Globus pallidus (tissue), 1 donor: Measurements from ENCODE around the gene ARHGAP42.
"Not testable (repeated sequence)": the region's sequence is repeated elsewhere in the genome, so short reads cannot be mapped to it uniquely, and the experiment has no call there.

Experiments used
- DNase-seq: peaks from one replicate; pipeline ENCODE4 v3.0.0-alpha.2; 2015; ENCODE audit warnings: low spot score

Gene ARHGAP42, protein sequence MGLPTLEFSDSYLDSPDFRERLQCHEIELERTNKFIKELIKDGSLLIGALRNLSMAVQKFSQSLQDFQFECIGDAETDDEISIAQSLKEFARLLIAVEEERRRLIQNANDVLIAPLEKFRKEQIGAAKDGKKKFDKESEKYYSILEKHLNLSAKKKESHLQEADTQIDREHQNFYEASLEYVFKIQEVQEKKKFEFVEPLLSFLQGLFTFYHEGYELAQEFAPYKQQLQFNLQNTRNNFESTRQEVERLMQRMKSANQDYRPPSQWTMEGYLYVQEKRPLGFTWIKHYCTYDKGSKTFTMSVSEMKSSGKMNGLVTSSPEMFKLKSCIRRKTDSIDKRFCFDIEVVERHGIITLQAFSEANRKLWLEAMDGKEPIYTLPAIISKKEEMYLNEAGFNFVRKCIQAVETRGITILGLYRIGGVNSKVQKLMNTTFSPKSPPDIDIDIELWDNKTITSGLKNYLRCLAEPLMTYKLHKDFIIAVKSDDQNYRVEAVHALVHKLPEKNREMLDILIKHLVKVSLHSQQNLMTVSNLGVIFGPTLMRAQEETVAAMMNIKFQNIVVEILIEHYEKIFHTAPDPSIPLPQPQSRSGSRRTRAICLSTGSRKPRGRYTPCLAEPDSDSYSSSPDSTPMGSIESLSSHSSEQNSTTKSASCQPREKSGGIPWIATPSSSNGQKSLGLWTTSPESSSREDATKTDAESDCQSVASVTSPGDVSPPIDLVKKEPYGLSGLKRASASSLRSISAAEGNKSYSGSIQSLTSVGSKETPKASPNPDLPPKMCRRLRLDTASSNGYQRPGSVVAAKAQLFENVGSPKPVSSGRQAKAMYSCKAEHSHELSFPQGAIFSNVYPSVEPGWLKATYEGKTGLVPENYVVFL

DNA sequence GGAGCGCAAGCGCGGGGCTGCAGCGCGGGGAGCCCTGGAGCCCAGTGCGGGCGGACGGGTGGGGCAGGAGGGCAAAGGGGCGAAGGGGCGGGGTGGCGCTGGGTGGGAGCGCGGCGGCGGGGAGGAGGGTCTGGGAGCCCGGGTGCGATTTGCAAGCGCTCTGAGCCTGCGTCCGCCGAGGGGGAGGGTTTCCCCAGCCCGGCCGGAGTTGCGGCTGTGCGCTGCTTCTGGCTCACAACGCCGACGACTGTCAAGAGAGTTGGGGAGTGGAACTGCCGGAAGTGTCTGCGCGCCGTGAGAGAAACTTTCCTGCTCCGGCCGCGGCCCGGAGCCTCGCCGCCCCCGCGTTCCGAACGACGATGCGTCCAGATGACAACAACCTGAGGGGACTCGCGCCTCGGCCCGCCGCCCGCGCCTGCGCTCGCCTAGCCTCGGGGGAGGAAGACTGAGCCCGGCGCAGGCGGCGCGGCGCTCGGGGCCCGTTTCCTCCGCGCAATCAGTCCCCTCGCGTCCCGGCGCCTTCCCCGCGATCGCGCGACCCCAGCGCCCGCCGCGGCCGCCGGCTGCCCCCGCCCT is at the start of gene ARHGAP42:
Gene ARHGAP42, plus strand, starts transcription at position 235 of the 576 bp plus-strand sequence. CDS start 391 bp downstream, outside the sequence.
- DNase-seq, result peak; percentile 40

DNA sequence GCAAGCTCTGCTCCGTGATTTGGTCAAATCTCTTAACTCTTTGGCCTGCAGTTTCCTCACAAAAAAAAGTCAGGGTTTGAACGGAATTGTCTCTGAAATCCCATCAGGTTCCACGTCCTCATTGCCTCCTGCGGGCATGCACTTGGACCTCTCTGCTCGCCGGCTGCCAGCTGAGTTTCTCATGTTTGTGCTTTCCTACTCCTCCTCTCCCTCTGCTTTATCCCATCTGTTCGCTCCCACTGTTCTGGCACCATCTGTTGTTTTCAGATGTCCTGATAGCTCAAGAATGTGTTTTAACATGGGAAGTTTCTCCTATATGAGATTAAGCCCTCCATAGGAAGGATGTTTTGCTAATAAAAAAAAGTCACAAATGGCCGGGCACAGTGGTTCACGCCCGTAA is 49.4 kb upstream of the ARHGAP42 start:
- no peak for DNase-seq

DNA sequence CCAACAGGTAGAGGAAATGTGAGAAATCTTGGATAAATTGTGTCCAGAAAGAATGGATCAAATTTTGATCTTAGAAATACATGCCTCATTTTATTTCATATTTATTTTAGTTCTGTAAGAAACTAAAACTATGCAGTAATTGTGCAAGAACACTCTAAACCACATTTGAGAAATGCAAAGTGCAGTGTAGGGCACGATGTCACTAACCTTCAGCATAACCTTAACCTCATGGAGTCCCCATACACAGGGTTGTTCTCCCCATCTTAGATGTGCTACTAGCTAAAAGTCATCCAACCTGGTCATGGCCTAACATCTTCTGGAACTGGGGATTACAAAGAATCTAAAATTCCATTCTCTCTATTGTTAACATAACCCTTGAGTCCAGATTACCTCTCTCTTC is 48.4 kb upstream of the ARHGAP42 start:
- DNase-seq, result no peak

DNA sequence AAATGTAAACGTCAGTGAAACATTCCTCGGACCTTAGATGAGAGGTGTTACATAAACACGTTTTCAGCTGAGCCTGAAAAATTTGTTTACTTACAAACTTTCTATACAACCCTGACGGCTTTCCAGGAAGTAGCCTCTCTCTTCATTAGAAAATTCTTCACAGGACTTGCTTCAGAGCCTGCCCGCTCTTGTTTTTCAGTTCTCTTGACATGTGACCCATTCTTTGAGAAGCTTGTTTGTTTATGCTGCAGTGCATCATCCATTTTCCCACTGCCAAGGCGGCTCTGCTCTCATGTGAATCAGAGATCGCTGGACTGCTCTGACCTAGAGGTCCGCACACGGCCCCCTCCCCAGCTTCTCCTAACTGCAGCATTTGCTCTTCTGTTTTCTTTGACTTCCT is 47.9 kb upstream of the ARHGAP42 start:
- peak; percentile 72 for DNase-seq

DNA sequence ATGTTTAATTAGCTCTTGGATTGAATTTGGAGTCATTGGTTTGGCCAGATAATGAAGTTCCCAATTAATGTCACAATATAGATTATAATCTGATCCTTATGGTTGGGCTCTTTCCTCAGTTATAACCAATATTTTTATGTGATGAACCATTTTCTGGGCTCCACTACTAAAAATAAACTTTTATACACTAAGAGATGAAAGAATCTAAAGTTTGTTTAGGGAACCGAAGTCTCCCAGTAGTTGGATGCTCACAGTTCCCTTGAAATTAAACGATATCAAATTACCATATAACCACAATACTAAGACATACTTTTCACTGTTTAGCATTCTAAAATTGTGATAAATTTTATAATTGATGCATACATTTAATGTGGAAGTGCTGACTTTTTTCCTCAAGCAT is 47.0 kb upstream of the ARHGAP42 start:
- no peak for DNase-seq

DNA sequence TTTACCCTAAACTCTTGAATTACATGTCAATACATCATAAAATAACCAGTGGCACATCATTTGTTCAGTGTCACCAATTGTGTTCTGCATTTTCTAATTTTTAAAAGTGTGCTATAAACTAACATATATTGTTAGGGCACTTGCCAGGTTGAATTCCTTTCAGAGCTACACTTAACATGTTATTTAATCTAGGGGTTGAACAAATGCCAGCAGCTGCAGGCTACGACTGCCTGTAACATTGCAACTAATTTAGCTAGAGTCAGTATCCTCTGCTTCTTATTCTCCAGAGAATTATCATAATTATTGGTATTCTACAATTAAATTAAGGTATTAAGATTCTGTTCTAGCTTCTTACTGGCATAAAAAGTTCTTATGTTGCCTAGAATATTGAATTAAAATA is 46.4 kb upstream of the ARHGAP42 start:
- DNase-seq, result no peak

DNA sequence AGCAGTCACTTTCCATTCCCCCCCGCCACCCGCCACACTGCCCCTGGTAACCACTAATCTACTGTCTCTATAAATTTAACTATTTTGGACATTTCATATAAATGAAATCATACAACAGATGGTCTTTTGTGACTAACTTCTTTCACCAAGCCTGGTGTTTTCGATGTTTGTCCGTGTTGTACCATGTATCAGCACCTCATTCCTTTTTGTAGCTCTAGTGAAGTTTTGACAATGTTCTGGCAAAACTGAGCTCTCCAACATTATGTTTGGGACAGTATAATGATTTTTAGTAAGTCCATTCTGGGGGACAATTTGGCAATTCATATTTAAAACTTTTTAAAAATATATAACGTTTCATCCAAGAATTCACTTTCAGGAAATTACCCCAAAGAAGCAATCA is 45.6 kb upstream of the ARHGAP42 start:
- no peak for DNase-seq

DNA sequence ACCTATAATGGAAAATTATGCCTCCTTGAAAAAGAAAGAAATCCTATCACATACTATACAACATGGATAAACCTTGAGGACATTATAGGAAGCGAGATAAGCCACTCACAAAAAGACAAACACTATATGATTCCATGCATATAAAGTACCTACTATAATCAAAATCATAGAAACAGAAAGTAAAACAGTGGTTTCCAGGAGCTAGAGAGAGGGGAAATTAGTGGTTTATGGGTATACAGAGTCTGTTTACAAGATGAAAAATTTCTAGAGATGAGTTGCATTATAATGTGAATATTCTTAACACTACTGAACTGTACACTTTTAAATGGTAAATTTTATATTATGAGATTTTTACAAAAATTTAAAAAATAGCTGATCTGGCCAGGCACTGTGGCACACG is 40.5 kb upstream of the ARHGAP42 start:
- no peak for DNase-seq

DNA sequence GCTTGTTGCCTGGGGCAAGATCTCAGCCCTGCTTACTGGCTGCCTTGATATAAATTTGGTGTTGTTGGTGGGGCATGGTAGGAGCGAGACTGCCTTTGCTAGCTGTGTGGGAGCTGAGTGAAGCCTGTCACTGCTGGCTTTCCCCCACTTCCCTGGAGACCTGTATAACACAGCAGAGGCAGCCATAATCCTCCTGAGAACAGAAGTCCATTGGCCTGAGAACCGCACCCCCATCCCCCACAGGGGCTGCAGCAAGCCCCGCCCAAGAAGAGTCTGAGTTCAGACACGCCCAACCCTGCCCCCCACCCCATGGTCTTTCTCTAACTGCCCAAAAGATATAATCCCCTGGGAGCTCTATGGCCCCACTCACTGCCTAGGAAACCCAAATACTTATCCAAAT is 39.2 kb upstream of the ARHGAP42 start:
- no peak for DNase-seq

DNA sequence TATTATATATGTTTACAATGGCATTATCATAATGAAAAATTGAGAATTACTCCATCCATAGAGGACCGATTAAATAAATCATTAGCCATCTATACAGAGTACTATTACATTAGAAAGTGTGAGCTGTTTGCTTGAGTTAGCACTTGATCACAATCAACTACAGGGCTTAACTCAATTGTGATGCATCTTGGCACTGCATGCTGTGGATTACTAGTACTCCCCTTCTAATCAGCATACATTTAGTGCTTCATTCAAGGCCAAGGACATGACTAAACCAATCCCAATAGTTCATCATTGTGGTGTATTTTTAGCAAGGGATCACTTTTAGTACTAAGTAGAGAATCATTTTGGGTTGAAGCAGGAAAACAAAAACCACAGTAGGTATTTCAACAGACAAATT is 23.5 kb upstream of the ARHGAP42 start:
- no peak for DNase-seq

DNA sequence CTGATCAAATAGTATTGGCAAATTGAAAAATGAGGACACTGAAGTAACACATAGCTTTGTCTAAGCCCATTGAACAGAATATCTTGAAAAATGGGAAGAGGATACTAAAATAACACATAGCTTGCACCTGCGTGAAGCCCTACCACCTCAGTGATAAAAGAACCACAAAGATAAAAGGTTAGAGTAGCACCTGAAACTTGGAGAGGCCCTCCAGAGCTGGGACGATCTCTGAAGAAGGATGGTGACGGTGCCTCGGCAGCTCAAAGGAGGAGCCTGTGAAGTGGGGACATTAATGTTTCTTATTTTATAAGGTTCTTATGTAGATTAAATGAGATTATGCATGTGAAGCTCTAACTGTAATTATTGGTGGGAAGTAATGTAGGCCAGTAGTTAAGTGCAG is 23.1 kb upstream of the ARHGAP42 start:
- no peak for DNase-seq

DNA sequence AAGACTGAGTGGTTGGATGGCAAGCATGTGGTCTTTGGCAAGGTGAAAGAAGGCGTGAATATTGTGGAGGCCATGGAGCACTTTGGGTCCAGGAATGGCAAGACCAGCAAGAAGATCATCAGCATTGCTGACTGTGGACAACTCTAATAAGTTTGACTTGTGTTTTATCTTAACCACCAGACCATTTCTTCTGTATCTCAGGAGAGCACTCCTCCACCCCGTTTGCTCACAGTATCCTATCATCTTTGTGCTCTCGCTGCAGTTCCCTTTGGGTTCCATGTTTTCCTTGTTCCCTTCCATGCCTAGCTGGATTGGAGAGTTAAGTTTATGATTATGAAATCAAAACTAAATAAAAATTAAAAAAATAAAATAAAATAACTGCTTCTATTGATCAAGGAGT is 20.3 kb upstream of the ARHGAP42 start:
- DNase-seq, result not testable (repeated sequence)

DNA sequence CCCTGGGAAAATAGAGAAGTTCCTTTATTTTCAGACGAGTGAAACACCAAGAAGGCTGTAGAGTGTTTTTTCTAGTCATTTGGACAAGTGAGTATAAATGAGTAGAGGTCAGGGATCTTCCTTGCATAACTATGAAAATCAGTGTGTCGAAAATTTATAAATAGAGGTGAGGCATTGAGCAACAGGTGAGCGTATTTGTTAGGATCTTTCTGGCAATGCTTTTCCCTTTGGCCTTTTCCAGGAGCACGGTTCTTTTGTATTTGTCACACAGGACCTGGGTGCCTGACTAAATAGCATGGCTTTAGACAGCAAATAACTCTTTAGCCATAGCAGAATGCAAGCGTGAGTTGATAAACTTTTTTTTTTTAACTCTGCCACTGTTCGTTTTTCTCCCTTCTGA is 19.6 kb upstream of the ARHGAP42 start:
- DNase-seq, result no peak

DNA sequence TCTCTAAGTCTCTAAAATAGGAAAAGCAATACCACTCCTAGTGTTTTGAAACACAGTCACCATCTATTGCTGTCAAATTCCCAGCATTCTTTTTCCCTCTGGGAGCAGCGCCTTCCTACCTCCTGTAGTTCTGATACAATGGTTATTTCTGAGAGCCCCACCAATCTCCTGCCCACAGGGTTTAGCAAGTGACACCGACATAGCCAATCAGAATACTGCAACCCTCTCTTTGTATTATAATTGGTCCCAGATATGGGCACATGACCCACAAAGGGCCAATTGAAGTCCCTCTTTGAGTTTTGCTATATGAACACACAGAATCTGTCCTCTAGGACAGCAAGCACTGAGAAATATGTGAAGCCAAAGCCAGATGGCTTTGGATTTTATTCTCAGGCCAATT is 16.9 kb upstream of the ARHGAP42 start:
- no peak for DNase-seq

DNA sequence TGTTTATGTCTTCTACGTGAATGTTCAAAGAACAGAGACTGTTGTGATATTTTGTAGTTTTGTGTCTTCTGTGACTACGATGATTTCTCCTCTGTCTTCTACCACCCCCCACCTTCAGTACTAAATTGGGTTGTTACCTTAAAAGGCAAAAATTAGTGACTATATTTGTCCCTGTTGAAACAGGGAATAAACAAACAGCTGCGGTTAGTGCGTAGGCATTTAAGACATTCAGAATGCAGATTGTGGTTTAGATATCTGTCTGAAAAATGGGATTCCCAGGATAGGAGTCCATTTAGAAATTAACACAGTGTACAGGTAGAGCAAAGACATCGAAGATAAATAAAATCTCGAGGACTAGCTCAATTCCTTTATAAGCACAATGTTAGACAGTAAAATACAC is 15.6 kb upstream of the ARHGAP42 start:
- DNase-seq, result no peak

DNA sequence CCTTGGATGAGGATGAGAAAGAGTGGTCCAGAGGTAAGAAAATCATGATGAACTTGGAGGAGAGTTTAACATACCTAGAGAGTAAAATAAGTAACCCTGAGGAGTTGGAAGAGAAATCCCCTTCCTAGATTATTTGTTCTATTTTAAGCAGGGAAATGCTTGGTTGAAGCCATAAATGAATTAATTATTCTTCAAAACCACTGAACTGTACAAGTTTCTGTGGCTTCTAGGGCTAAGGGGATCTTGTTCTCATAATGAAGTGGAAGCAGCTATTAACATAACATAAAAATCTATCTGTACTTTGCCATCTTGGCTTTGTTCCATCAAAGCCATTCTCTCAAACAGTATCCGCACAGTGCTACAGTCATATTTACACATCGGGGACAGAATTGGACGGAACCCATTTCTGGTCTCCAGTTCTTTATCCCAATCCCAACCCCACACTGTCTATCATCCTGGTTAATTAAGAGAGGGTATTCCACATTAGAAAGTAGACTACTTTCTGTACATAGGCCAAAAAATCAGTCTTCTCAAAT is 14.5 kb upstream of the ARHGAP42 start:
- DNase-seq, result no peak

DNA sequence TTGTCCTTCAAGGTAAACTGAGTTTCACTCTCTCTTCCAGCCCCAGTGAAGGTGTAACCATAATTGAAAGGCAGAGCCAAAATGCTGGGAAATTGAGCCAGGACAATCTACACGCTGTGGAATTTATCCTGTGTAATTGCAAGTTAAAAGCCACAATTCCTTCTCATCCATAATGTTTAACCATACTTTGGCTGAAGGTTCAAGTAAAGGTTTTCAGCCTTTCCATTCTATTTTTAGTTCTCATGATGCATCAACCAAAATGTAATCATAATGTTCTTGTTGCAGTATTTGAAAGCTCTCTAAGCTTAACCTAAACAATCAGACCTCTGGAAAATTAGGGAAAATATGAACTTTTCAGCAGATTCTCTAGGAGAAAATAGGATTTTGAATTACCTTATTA is 14.0 kb upstream of the ARHGAP42 start:
- DNase-seq, result no peak

DNA sequence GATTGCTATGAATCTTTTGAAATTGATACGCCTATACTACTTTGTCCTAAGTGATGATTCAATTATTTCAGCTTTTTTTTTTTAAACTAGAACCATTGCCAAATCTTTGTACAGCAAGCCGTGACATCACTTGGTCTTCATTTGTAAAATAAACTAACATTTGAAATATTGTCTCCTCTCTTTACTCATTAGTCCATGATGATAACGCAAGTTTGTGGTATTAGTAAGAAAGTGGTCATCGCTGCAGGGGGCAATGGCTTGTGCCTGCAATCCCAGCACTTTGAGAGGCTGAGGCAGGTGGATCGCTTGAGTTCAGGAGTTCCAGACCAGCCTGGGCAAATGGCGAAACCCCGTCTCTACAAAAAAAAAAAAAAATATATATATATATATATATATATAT is 12.9 kb upstream of the ARHGAP42 start:
- no peak for DNase-seq

DNA sequence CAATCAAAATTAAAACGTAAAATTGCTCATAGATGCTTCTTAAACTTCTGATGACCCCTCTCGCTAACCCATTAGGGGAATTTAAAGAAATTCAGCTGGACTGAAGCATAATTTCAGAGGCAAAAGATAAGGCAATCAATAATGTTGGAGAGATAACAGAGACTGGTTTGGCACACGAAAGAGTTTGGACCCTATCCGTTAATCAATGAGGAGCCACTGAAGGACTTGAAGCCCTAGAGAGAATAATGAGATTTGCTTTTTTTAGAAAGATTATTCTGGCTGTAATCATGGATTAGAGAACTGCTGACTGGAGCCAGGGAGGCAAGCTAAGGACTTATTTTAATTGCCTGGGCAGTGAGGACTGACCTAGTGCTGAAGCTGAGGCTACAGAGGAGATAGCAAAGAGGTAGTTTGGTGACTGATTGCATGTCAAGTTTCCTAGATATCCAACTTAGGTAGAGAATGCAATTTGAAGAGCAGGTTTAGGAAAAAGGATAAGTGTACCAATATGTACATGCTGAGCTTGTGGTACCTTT is 11.9 kb upstream of the ARHGAP42 start:
- no peak for DNase-seq

DNA sequence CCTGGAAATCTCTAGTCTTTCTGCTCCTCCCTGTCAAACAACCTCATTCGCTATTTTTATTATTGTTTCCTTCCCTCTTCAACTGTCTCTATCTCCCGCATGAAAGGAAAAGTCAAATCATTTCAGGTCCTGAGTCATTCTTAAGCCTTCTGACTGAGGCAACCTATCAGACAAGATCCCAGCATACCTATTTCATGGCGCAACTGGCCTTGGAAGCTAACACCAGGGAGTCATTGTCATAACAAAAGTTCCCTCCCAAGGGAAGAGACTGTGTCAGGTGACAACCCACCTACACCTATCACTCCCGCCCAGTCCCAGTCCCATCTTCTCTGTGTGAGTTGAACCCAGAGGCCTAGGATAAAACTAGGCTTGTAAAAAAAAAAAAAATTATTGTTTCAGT is 10.2 kb upstream of the ARHGAP42 start:
- DNase-seq, result no peak

DNA sequence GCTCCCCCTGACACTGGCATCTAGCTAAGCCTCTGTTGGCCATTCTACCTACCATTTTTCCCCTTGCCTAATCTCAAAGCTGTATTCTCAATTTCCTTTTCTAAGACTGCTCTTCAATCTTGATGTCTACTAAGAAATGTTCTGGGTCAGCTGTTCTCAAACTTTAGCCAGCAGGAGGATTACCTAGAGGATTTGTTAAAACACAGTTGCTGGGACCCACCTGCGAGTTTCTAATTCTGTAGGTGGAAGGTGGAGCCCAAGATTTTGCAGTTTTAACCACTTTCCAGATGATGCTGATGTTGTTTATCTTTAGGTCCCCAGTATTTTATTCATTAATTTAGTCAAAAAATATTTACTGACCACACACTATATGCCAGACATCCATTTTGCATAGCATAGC is 9.3 kb upstream of the ARHGAP42 start:
- DNase-seq, result no peak

DNA sequence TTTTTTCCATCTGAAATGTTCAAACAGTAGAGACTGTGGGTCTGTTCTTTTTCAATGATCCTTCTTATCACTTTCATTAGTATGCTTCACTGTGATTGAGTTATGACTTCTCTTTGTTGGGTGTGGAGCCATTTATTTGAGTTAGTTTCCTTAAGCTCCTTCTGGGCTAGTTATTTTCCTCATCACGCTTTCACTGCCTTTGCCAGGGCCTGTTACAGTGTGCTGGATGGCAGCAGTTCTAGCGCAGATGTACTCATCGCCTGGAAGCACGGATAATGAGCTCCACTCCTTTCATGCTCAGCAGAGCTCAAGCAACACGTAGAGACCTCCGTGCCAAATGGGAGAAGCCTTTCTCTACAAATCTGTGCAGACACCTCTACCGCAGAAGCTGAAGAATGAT is 7.0 kb upstream of the ARHGAP42 start:
- peak; percentile 35 for DNase-seq
